Activated T-helper 1 cell treated with anti-CD3 and anti-CD28 coated beads, Interleukin-2, amount 50 U/mL, for 16 hours (primary cell): ENCODE measurements around the gene COL23A1.

ENCODE experiments used
- DNase-seq, 2 donors: peaks; one replicate each; pipeline ENCODE4 v3.0.0-alpha.2; 2020; ENCODE audit warnings: low read depth in 1 of 2, low spot score in 1 of 2

Gene COL23A1

DNA sequence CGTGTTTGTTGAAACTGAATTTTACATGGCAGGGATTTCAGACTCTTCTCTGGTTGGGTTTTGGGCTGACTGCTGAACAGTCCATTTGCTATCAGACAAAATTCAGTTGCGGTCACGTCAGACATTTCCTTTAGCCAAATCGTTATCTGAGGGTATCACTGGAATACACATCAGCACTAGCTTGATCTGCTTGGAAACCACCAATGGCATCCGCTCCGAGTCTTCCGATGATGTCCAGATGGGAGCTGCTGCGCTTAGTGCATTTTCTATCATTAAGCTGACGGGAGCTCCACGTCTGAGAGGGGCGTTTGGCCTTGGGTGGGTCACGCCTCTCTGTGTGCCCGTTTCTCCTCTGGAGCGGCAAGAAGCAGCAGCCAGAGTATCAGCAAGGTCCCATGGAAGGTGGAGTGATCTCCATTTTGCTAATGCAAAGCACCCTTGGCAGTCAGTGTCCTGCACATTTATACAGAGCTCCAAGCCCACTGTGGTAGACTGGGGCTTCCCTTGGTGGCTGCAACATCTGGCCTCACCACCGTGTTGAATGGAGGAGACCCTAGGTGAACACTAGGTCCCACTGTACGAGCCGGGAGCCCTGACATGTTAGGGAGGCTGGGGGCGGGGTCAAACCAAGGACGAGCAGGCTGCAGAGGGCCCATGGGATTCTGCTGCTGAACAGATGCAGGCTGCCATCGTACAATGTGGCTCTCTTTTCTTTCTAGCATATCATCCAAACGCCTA lies 223.0 kb downstream of the COL23A1 start:
- no peak for DNase-seq

DNA sequence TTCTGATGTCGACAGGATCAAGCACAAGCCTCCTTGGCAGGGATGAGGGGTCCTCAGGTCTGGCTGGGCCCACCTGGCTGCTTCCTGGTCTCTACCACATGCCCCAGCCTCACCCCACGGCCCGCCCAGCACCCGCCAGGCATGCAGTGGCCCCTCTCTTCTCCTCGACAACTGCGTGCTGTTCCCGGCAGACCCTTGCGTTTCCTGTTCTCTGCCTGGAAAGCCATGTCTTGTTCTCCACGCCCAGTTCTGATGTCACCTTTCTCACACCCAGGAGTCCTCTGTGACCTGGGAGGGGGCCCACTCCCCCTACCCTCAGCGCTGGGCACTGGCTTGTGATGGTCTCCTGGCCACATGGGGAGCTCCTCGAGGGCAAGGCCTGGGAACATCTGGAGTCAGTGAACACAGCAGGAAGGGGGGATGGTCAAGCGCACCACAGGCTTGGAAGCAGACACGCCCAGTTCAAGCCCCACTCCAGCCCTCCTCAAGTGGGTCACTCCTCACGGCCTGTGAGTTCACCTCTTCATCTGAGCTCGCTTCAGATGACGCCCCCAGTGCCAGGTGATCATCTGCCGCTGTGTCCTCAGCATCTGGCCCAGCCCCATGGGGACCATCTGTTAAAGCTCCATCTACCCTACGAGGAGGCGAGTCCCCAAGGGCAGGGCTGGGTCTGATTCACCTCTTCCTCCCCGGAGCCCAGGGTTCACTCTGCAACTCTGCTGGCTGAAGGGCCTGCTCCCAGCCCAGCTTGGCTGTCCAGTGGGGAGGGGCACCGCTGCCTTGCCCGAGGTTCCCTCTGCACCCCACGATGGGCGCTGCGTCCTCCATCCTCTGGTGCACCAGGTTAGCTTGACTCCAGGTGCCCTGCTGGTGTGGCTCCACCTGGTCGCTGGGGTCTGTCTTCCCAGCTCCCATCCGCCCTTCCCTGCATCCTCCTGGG lies 224.4 kb downstream of the COL23A1 start:
- no peak for DNase-seq

DNA sequence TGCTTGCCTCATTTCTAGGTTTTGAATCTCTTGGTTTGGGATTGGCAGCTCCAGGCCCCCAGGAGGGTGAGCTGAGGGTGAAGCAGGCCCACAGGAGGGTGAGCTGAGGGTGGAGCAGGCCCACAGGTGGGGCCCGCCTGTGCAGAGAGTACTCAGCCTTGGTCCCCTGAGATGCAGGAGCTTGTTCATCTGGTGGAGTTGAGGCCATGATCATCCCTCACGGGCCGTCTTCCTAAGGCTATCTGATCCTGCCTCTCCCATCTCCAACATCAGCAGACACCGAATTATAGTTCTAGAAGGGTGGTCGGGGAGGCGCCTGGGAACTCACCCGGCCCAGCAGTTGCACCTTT lies 225.9 kb downstream of the COL23A1 start:
- no peak for DNase-seq

DNA sequence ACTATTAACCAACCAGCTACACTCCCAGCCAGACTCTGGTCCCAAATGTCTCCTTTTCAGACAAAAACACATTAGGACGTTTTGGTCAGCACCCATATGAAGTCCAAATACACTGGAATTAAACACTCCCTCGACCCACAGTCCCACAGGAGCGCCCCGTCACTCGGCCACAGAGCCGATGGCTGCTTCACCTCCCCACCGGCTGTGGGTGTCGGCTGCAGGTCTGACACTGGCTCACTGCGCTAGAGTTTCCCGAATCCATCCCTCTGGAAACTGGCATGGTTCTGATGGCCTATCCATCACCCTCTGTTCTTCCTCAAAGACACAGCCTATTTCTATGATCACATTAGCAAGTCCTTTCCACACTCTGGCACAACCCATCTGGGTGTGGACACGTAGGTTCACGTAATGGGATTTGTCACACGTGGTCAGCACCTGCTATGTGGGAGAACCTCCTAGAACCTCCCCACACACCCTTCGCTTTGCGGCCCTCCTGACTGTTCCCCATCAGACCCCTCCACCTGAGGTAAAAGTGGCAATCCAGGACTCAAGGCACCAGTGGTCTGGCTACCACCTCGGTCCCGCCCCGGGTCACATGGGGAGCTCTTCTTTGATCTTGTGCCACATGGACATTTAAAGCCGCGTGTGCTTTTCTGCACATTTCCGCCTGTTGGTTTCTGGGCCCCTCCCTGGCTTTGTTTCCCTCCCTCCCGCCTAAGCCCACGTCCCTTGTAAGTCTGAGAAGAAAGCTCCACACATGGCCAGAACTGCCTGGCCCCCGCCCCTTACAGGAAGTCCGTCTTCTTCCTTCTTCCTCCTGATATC lies 226.5 kb downstream of the COL23A1 start:
- DNase-seq, result no peak

DNA sequence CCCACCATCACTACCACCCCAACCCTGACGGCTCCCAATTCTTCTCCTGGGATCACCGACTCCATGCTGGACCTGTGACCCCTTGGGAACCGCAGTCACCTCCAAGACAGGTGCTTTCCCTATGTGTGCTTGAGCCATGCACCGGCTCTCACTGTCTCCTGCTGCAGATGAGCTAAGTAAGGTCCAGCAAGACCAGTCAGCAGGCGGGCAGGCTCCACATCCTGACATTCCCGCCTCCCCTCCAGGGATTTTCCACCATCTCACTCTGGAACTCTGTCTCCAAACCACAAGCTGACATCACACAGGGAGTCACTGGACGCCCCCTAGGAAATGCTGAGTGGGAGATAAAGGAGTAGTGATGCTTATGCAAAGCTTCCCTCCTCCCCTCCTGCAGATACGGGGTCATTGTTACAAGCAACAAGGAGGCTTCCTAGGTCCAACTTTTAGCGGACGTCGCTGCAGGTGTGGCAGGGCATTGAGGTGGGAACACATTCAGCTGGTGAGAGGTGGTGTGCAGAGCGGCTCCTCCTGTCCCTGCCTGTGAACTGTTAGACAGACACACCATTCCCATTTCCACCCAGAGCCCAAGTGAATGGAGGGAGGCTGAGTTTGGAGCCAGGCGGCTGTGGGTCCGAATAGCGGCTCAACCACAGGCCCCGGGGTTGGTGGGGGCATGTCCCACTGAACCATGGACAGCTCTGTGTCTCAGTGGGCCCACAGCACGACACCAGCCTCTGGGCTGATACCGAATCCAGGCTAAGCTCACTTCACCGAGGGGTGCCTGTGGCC lies 228.3 kb downstream of the COL23A1 start:
- no peak for DNase-seq

DNA sequence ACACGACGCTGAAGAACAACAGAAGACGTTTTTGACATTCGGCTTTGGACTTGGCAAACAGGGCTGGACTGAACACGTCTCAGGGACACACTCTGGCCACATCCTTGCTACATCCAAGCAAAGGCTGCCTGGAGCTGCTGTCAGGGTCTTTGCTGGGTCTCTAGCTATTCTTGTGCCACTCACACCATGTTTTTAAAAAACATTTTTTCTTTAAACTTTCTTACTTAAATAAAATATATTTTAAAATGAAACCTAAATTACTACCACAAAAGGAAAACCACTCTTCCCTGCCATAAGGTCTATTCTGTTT lies 229.3 kb downstream of the COL23A1 start:
- no peak for DNase-seq

DNA sequence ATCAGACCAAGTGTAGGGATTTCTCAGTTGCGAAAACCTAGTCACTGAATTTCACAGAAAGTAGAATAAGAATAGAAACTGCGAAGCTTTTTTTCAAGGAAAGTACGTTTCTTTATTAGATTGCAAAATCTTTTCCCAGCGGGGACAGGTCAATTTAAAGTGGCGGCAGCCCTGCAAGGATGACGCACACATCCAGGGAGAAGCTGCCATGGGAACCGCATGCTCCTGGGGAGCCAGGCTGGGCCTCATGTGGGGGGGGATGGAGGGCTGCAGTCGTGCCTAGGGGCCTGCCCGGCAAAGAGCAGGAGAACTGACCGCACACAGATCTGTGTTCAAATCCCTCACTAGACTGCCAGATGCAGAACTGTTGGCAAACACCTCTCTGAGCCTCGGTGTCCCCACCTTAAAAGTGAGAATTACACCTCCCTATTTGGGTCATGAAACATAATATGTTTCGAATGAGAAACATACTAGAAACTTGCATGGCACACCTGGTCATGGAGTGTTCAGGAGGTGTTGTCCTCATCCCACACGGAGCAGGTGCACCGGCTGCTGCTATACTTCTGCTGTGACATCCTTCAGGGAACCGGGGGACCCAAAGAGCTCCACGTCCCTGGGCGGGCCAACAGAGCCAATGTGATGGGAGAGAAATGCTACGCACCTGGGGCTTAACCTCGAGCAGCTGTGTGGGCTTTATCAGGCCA lies 229.8 kb downstream of the COL23A1 start:
- DNase-seq, result no peak

DNA sequence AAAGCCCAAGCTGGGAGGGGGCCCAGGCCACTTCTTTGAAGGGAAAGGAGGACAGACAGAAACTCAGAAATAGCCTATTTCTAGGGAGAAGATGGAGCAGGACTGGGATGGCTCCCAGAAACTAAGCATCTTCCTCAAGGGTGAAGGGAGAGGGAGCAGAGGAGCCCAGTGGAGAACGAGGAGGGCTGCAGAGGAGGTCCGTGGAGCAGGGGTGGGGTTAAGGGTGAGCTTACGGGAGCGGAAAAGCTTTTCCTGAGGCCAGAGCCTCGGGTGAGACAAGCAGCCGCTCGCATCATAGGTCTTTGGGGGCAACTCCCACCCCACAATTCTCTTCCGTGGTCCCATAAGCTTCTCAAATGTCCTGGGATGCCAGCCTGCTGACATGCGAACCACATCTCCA lies 230.5 kb downstream of the COL23A1 start:
- no peak for DNase-seq

DNA sequence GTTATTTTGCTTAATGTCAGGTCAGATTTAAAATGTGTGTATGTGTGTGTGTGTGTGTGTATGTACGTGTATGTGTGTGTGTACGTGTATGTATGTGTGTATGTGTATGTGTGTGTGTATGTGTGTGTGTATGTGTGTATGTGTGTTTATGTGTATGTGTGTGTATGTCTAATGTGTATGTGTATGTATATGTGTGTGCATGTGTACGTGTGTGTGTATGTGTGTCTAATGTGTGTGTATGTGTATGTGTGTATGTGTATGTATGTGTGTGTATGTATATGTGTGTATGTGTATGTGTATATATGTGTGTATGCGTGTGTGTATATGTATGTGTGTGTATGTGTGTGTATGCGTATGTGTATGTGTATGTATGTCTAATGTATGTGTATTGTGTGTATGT lies 232.5 kb downstream of the COL23A1 start:
- DNase-seq, result no peak

DNA sequence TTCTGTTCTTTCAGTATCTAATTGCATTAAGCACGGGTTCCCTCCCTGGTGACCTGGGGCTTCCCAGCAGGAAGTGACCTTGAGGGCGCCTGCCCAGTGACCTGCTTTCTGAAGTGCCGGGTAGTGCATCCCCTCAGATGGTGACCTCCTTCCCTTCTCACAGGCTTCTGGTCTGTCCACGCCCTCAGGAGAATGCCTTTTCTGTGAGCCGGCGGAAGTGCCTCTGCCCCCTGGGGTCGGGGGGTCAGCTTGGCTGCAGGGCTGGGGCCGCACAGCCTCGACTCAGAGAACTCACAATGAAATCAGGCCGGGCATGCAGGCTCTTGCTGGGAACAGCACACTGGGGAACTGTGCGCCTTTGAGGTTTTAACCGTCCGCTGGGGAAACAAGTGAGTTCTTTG lies 233.1 kb downstream of the COL23A1 start:
- no peak for DNase-seq

DNA sequence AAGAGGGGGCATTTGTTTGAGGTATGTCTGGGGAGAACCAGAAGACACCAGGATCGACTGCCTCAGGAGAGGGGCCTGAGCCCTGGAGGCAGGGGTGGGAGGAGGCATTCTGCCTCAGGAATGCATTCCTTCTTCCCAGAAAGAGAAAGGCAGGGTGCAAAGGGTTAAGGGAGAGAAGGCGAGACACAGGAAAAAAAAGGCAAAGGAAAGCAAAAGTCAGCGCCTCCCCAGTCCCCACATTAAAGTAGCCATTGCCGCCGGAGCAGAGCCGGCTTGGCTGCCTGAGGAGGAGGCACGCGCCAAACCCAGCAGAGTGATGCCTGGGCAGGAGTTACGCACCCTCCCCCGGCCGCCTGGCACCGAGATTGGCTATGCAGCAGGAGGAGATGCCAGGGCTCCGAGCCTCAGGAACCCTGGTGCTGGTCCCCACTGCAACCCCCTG lies 233.7 kb downstream of the COL23A1 start:
- no peak for DNase-seq

DNA sequence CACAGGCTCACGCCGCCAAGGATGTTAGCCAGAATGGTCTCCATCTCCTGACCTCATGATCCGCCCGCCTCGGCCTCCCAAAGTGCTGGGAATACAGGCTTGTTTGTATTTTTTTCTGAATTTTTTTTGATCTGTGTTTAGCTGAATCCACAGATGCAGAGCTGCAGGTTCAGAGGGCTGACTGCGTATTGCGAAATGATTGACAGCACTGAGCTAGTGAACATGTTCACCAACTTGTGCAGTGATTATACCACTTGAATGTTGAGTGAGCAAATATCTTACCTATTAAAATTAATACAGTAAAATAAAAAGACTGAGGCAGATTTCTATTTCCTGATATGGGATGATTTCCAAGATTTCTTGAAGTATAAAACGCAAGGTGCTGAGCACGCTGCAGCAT lies 234.5 kb downstream of the COL23A1 start:
- no peak for DNase-seq

DNA sequence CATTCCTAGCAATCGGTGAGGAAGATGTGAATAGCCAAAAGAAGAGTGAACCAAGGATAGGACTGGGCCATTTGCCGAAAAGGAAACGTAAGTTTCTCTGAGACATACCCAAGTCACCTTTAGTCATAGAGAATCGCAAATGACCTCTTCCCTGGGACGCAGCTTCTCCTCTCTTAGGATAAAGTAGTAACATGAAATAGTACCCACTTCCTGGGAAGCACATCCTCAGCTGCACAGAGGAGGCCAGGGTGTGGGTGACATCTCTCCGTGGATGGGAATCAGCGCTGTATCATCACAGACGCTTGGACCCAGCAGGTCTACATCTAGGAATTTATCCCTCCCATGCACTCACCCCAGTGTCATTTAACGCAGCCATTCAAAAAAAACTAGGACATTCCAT lies 236.7 kb downstream of the COL23A1 start:
- DNase-seq, result no peak

DNA sequence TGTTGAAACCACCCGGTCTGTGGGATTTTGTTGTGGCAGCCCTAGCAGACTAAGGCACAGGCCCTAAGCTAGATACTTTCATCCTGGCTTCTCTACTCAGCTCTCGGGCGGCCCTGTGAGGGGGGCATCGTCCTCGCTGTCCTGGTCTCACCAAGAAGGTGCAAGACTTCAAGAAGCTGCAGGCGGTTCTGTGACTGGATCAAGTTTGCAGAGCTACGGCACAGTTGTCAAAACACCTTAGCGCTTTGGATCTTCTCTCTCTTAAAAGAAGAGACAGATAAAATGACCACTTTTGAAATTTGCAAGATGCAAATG lies 238.2 kb downstream of the COL23A1 start:
- no peak for DNase-seq

DNA sequence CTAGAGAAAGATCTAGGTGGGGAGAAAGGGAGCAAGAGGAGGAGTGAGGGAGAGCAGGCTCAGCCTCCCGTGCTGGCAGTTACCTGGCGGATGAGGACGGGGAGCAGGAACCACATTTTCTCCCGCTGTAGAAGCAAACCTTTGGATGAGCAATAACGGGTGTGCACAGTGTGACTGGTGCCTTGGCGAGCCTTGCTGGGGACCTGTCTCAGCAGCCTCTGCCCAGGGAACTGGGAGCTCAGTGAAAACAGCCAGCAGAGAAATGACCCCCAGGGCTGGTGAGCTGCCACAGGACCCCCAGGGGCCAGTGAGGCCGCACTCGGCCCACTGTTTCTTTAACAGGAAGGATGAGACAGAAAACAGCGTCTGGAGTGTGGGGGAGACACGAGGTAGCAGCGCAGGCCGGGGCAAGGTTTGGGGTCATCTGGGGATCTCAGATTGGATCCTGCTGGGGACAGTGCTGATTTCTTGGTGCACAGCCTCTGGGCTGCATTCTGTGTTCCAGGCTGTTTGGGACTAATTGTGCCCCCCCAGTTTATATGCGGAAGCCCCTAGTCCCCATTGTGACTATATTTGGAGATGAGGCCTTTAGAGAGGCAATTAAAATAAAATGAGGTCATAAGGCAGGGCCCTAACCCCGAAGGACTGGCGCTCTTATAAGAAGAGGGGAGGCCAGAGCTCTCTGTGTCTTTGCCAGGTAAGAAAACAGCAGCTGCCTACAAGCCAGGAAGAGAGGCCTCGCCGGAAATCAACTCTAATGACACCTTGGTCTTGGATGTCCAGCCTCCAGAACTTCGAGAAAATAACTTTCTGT lies 238.8 kb downstream of the COL23A1 start:
- no peak for DNase-seq

DNA sequence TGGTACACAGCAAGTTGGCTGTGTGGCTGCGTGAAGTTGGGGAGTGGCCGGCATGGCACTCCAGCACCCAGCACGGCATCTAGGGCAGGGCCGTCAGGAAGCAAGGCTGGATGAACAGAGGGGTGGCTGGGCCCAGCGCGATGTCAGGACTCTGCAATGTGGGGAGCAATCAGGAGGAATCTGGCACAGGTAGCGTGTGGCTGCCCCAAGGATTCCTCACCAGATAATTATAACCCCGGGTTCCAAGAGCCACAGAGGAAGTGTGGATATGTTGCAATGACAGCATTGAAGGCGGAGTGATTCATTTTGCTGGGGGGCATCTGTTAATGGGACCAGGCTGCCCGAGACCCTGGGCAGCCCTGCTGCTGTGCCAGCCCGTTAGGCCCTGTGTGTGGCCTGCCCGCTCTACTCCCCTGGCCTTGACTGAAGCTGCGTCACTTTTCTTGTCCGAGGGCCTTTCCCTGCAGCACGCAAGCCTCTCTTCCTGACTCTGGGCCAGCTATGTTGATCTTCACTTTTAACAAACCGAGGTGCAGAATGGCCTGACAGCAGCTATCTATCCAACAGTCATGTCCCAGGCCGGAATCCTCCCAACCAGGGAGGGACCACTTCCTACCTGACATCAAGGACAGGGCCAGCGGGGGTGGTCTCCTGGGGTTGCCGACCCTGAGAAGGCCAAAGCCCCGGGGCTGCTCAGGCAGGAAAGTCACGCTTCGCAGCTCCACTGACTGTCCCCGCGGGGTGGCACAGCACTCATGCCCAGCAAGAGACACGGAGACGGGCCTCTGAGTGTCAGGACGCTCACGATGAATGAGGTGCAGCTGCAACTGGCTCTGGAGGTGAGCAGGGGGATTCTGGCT lies 239.6 kb downstream of the COL23A1 start:
- no peak for DNase-seq

DNA sequence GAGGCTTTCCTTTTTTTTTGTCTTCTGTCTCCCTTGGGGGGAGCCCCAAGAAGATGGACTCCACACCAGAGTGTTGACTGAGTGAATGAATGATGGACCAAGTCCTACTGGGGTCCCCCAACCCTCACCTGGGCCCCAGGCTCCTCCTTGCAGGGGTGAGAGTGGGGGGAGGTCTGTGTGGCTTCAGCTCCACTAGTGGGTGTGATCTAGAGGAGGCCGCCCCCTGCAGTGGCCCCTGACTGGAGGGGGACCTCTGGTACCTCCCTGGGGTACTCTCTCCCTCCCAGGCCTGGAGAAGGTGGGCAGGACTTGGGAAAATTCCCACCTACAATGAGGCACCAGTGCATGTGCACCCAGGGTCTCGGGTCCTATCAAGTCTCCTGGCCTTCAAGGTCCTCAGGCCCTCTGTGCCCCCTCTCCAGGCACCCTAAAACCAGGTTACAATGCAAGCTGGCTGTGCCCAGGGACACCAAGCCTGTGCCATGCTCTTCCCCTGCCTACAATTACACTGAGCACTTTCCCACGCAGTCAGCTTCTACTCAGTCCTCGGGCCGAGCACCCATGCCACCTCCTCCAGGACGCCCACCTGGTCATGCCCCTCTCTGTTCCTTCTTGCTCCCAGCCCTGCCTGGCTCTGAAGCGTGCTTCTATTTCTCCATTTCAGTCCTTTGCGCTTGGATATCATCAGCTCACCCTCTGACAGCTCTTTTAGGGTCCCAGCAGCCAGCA lies 240.4 kb downstream of the COL23A1 start:
- no peak for DNase-seq

DNA sequence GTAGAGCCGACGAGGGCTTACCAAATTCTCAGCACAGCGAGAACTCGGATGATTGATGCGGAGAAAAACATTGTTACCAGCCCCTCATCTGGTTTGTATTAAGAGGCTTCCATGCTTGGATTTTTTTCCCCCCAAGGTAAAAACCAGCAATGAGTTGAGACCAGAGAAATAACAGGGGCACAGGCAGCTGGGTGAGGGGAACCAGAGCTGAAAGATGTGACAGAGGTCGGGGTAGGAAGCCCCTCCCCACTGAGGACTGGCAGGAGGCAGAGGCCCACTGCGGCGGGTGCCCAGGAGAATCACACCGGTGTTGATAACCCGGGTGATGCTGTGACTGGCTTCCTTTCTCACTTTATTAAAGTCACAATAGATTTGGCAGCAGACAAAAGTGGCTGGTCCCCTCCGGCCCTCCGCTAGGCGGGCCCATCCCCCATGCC lies 241.1 kb downstream of the COL23A1 start:
- no peak for DNase-seq
